ENCODE data around the gene KCNK5. TPM values are rescaled to one million over a fixed set of nuclear protein-coding genes. Genes with fewer than 3 reads are reported as not detected.

KCNK5 gene
- polyA plus RNA-seq, 1 donor, result 31.4 TPM

DNA sequence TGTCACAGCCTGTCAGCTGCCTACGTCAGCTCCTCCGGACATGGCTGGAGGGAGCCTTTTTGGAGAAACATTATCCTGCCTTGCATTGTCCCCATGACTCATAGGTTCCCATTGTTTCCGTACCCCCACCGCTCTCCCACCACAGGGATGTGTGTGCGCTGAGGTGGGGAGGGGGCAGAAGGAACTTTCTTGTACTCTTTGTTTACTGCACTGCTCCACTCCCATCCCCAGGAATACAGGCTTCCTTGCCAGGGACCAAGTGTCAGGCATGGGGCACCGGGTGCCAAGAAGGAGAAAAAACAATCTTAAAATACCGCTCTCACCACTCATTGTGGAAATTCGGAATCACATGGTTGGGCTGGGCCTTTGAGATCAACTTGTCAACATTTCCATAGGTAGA, 51.0 kb downstream of the KCNK5 start:
- no CpG with 5 or more reads among the region's 8 CpGs for WGBS (ENCODE audit: insufficient coverage, low lambda C conversion rate)
- no peak for DNase-seq
- Histone ChIP-seq H3K4me1 (ENCODE audit: control insufficient read depth, insufficient read depth, low read length) (peaks cover 19% of the 10 kb centered on the region), H3K4me3 (ENCODE audit: low read length) (no peak overlapping the region), H3K9me3 (ENCODE audit: control insufficient read depth, low read depth, low read length) (peaks cover 4% of the 10 kb centered on the region), H3K27me3 (ENCODE audit: control insufficient read depth, insufficient read depth, low read length) (no peaks in the 10 kb centered on the region), H3K27ac (ENCODE audit: low read length) (no peak overlapping the region), H3K36me3 (ENCODE audit: control insufficient read depth, insufficient read depth, low read length) (no peaks in the 10 kb centered on the region)

DNA sequence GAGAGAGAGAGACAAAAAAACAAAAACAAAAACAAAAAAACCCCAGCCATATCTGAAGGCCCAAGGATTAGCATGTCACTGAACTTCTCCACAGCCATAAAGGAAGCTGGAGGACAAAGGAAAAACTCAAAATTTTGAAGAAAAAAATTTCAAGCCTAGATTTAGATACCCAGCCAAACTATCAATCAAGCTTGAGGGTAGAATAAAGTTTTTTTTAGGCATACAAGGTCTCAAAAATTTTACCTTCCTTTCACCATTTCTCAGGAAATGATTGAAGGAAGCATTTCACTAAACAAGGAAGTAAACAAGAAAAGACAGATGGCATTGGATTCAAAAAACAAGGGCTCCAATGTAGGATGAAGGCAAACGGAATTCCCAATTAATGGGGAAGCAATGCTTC, 52.1 kb downstream of the KCNK5 start:
- no peaks in the 10 kb centered on the region for H3K36me3 ChIP-seq (ENCODE audit: control insufficient read depth, insufficient read depth, low read length)
- no peak overlapping the region for H3K4me3 ChIP-seq (ENCODE audit: low read length)
- peaks cover 18% of the 10 kb centered on the region for H3K4me1 ChIP-seq (ENCODE audit: control insufficient read depth, insufficient read depth, low read length)
- no peak overlapping the region for H3K27ac ChIP-seq (ENCODE audit: low read length)
- H3K27me3 ChIP-seq (ENCODE audit: control insufficient read depth, insufficient read depth, low read length), result no peaks in the 10 kb centered on the region
- WGBS (ENCODE audit: insufficient coverage, low lambda C conversion rate), result no CpG with 5 or more reads among the region's 1 CpG
- H3K9me3 ChIP-seq (ENCODE audit: control insufficient read depth, low read depth, low read length), result peaks cover 8% of the 10 kb centered on the region
- no peak for DNase-seq

GRCh38 chr6:39173270-39173669, 56.0 kb downstream of the KCNK5 start:
- H3K27ac ChIP-seq (ENCODE audit: low read length), result no peak overlapping the region
- DNase-seq, result no peak
- H3K4me3 ChIP-seq (ENCODE audit: low read length), result no peak overlapping the region
- H3K36me3 ChIP-seq (ENCODE audit: control insufficient read depth, insufficient read depth, low read length), result no peaks in the 10 kb centered on the region
- peaks cover 13% of the 10 kb centered on the region for H3K9me3 ChIP-seq (ENCODE audit: control insufficient read depth, low read depth, low read length)
- H3K4me1 ChIP-seq (ENCODE audit: control insufficient read depth, insufficient read depth, low read length), result peaks cover 5% of the 10 kb centered on the region
- no peaks in the 10 kb centered on the region for H3K27me3 ChIP-seq (ENCODE audit: control insufficient read depth, insufficient read depth, low read length)
- WGBS (ENCODE audit: insufficient coverage, low lambda C conversion rate), result no CpG with 5 or more reads among the region's 6 CpGs

DNA sequence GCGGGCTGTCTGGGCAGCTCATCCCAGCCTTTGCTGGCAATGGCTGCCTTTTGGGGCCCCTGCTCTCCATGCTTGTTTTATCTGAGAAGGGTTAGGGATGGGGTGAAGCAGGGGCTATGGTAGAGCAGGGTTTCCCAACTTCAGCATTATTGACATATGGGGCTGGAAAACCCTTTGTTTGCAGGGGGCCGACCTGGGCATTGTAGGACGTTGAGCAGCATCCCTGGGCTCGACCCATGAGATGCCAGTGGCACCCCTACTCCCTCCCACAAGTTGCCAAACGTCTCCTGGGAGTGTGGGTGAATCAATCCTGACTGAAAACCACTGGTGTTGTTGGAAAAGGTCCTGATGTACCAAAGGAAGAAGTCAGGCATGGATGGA, 56.9 kb downstream of the KCNK5 start:
- no peaks in the 10 kb centered on the region for H3K27me3 ChIP-seq (ENCODE audit: control insufficient read depth, insufficient read depth, low read length)
- 80% methylated on average over 1 of the region's 5 CpGs for WGBS (ENCODE audit: insufficient coverage, low lambda C conversion rate)
- H3K4me3 ChIP-seq (ENCODE audit: low read length), result no peak overlapping the region
- peaks cover 13% of the 10 kb centered on the region for H3K9me3 ChIP-seq (ENCODE audit: control insufficient read depth, low read depth, low read length)
- no peak overlapping the region for H3K27ac ChIP-seq (ENCODE audit: low read length)
- H3K36me3 ChIP-seq (ENCODE audit: control insufficient read depth, insufficient read depth, low read length), result no peaks in the 10 kb centered on the region
- DNase-seq, result no peak
- H3K4me1 ChIP-seq (ENCODE audit: control insufficient read depth, insufficient read depth, low read length), result peaks cover 3% of the 10 kb centered on the region

DNA sequence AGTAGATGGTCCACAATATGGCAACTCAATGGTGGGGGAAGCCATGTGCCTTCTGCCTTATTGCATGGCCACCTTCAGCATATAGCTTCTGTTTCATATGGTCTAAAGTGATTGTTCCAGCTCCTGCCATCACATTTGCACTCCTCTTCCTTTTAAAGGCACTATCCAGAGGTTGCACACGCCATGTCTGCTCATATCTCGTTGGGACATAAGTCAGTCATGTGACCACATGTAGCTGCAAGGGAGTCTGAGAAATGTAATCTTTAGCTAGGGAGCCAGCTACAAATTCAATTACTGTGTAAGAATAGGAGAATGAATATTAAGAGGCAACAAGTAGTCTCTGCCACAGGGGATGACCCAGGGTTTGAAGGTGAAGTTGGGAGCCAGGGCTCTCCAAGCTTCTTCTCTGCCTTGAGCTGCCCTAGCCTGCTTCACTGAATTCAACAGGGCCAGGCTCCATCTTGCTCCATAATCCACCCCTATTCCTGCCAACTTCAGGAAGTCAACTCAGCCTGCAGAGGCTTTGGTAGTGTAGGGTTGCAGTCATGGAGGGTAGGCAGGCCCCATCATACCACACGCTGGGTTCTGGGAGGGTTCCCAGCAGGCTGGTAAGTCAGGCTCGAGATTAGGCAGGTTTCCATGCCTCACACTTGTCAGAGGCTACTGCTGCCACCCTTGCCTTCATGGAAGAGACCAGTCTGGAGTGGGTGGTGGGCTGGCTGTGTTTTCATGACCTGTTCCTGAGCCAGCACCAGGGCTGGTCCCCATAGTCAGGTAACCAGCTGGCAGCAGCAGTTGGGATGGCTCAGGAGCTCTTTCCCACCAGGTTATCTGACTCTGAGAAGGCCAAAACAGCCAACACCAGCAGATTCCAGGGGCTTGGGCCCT, 57.5 kb downstream of the KCNK5 start:
- H3K27me3 ChIP-seq (ENCODE audit: control insufficient read depth, insufficient read depth, low read length), result no peaks in the 10 kb centered on the region
- no peak overlapping the region for H3K4me3 ChIP-seq (ENCODE audit: low read length)
- H3K27ac ChIP-seq (ENCODE audit: low read length), result no peak overlapping the region
- no CpG with 5 or more reads among the region's 4 CpGs for WGBS (ENCODE audit: insufficient coverage, low lambda C conversion rate)
- no peak for DNase-seq
- peaks cover 7% of the 10 kb centered on the region for H3K4me1 ChIP-seq (ENCODE audit: control insufficient read depth, insufficient read depth, low read length)
- peaks cover 9% of the 10 kb centered on the region for H3K9me3 ChIP-seq (ENCODE audit: control insufficient read depth, low read depth, low read length)
- no peaks in the 10 kb centered on the region for H3K36me3 ChIP-seq (ENCODE audit: control insufficient read depth, insufficient read depth, low read length)

DNA sequence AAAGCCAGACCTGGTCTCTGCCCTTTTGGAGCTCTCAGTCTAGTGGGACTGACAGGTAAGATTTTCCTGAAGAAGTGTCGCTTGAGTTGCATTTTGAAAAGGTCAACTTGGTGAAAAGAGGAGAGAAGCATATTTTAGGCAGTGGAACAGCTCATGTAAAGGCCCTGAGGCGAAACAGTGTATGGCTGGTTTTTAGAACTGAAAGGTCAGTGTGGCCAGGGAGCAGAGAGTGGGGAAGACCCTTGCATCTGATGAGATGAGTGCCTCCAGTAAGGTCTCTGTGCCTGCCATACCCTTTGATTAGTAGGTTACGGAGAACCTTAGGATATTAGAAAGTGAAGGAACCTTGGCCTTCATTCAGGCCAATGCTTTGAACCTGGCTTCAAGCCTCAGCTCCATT, 58.4 kb downstream of the KCNK5 start:
- DNase-seq, result no peak
- Histone ChIP-seq H3K27me3 (ENCODE audit: control insufficient read depth, insufficient read depth, low read length) (no peaks in the 10 kb centered on the region), H3K27ac (ENCODE audit: low read length) (no peak overlapping the region), H3K4me1 (ENCODE audit: control insufficient read depth, insufficient read depth, low read length) (peaks cover 10% of the 10 kb centered on the region), H3K4me3 (ENCODE audit: low read length) (no peak overlapping the region), H3K36me3 (ENCODE audit: control insufficient read depth, insufficient read depth, low read length) (no peaks in the 10 kb centered on the region), H3K9me3 (ENCODE audit: control insufficient read depth, low read depth, low read length) (peaks cover 8% of the 10 kb centered on the region)
- no CpG with 5 or more reads among the region's 3 CpGs for WGBS (ENCODE audit: insufficient coverage, low lambda C conversion rate)

GRCh38 chr6:39170389-39170788, 58.9 kb downstream of the KCNK5 start:
- H3K27ac ChIP-seq (ENCODE audit: low read length), result no peak overlapping the region
- peaks cover 8% of the 10 kb centered on the region for H3K9me3 ChIP-seq (ENCODE audit: control insufficient read depth, low read depth, low read length)
- H3K4me3 ChIP-seq (ENCODE audit: low read length), result no peak overlapping the region
- H3K4me1 ChIP-seq (ENCODE audit: control insufficient read depth, insufficient read depth, low read length), result peaks cover 10% of the 10 kb centered on the region
- no peak for DNase-seq
- H3K36me3 ChIP-seq (ENCODE audit: control insufficient read depth, insufficient read depth, low read length), result no peaks in the 10 kb centered on the region
- H3K27me3 ChIP-seq (ENCODE audit: control insufficient read depth, insufficient read depth, low read length), result no peaks in the 10 kb centered on the region

DNA sequence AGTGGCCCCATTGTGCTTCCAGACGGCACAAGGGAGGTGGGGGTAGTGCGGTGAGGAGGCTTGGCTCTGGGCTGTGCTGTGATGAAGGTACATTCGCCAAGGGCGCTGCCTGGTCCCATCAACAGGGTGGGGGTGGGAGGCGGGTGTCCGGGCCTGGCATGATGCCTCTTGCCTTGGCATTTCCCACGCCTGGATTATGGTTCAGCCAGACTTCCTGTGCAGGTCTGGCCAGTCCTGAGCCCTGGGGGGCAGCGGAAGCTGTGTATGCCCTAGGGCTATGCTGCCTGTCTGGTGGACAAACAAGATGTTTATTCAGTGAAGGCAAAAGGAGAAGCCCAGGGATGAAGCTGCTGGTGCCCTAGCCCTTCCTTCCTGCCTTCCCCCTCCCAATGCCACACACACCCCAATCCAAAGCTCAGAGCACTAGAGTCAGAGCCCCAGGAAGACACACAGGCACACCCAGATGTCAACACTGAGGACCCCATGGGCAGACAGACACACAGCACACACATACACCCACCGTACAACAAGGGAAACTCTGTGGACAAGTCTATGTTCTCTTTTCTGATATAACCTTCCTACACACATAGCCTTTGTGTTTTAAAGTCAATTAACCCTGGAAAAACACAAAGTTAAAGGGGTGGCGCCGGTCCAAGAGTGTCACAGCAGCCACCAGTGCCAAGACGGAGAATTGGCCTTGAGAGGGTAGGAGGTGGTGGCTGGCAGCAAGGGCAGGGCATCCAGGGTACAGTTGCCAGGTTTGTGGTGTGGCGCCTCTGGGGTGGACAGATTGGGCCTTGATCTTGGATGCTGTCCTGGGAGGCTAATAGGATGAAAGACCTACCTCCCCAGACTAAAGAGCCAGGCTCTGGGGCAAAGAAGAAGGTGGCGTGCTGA, 59.6 kb downstream of the KCNK5 start:
- Histone ChIP-seq H3K9me3 (ENCODE audit: control insufficient read depth, low read depth, low read length) (peaks cover 8% of the 10 kb centered on the region), H3K27me3 (ENCODE audit: control insufficient read depth, insufficient read depth, low read length) (no peaks in the 10 kb centered on the region), H3K4me3 (ENCODE audit: low read length) (no peak overlapping the region), H3K36me3 (ENCODE audit: control insufficient read depth, insufficient read depth, low read length) (no peaks in the 10 kb centered on the region), H3K4me1 (ENCODE audit: control insufficient read depth, insufficient read depth, low read length) (peaks cover 10% of the 10 kb centered on the region), H3K27ac (ENCODE audit: low read length) (no peak overlapping the region)
- DNase-seq, result no peak
- WGBS (ENCODE audit: insufficient coverage, low lambda C conversion rate), result no CpG with 5 or more reads among the region's 14 CpGs

- Histone ChIP-seq H3K27me3 (ENCODE audit: control insufficient read depth, insufficient read depth, low read length) (no peaks in the 10 kb centered on the region), H3K27ac (ENCODE audit: low read length) (no peak overlapping the region), H3K36me3 (ENCODE audit: control insufficient read depth, insufficient read depth, low read length) (no peaks in the 10 kb centered on the region), H3K4me1 (ENCODE audit: control insufficient read depth, insufficient read depth, low read length) (peaks cover 8% of the 10 kb centered on the region), H3K4me3 (ENCODE audit: low read length) (no peak overlapping the region), H3K9me3 (ENCODE audit: control insufficient read depth, low read depth, low read length) (peaks cover 8% of the 10 kb centered on the region)
- 100% methylated on average over 1 of the region's 10 CpGs for WGBS (ENCODE audit: insufficient coverage, low lambda C conversion rate)
- DNase-seq, result no peak
Measured at GRCh38 chr6:39167866-39168625, 61.2 kb downstream of the KCNK5 start.

DNA sequence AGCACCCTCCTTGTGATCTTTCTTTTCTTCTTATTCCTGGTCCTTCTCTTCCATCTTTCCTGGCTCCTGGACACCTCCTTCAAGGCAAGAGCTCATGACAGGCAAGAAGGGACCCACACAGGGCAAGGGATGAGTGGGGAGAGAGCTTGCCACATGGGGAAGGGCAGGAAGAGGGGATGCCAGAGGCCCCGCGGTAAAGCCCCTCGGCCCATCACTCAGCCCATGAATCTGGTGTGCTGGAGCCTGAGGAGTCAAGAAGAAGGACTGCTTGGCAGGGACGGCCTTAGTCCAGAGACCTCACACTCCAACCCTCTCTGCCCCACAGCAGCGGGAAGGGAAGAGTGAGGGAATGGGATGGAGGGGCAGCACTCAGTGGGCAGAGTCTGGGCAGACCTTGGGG, 62.0 kb downstream of the KCNK5 start:
- Histone ChIP-seq H3K36me3 (ENCODE audit: control insufficient read depth, insufficient read depth, low read length) (no peaks in the 10 kb centered on the region), H3K27me3 (ENCODE audit: control insufficient read depth, insufficient read depth, low read length) (no peaks in the 10 kb centered on the region), H3K9me3 (ENCODE audit: control insufficient read depth, low read depth, low read length) (peaks cover 7% of the 10 kb centered on the region), H3K27ac (ENCODE audit: low read length) (no peak overlapping the region), H3K4me1 (ENCODE audit: control insufficient read depth, insufficient read depth, low read length) (peaks cover 8% of the 10 kb centered on the region), H3K4me3 (ENCODE audit: low read length) (no peak overlapping the region)
- no CpG with 5 or more reads among the region's 5 CpGs for WGBS (ENCODE audit: insufficient coverage, low lambda C conversion rate)
- no peak for DNase-seq

Data from large intestine (tissue), 3 donors.